NCI-H524 (cell line): Measurements from ENCODE around the gene MED17.
A peak's percentile ranks its signal among the peaks of the same experiment; 100 is the strongest.
"Not testable (repeated sequence)": the region's sequence is repeated elsewhere in the genome, so short reads cannot be mapped to it uniquely, and the experiment has no call there.

Experiments
- DNase-seq, 2 experiments: peaks; one replicate each; lab custom pipeline; 2025; lab: John Stamatoyannopoulos, UW

The MED17 gene

GRCh38 chr11:93757924-93758865 lies 25.9 kb upstream of the MED17 start:
- no peak for DNase-seq

- DNase-seq = not testable (repeated sequence)
These were observed 25.0 kb upstream of the MED17 start for GRCh38 chr11:93759123-93759522.

- DNase-seq = no peak
These were observed 22.2 kb upstream of the MED17 start for GRCh38 chr11:93761910-93762309.

GRCh38 chr11:93765551-93765950 lies 18.5 kb upstream of the MED17 start:
- DNase-seq = no peak

- no peak for DNase-seq
These were observed 17.6 kb upstream of the MED17 start for GRCh38 chr11:93766504-93766903.

GRCh38 chr11:93767018-93767417 lies 17.1 kb upstream of the MED17 start:
- no peak for DNase-seq

GRCh38 chr11:93770160-93770559 lies 13.9 kb upstream of the MED17 start:
- no peak for DNase-seq

GRCh38 chr11:93772123-93772522 lies 12.0 kb upstream of the MED17 start:
- no peak for DNase-seq

GRCh38 chr11:93773045-93773477 lies 11.0 kb upstream of the MED17 start:
- DNase-seq = no peak

- DNase-seq = no peak
These were observed 10.4 kb upstream of the MED17 start for GRCh38 chr11:93773601-93774200.

GRCh38 chr11:93774560-93774959 lies 9.5 kb upstream of the MED17 start:
- not testable (repeated sequence) for DNase-seq

- peak in 1 of 2 experiments; percentile 12 for DNase-seq
These were observed 8.8 kb upstream of the MED17 start for GRCh38 chr11:93775289-93775688.

GRCh38 chr11:93783362-93783761 lies 720 bp upstream of the MED17 start:
- DNase-seq = no peak

- no peak for DNase-seq
These were observed 327 bp upstream of the MED17 start for GRCh38 chr11:93783765-93784144.

GRCh38 chr11:93784935-93785360 lies 866 bp downstream of the MED17 start:
- no peak for DNase-seq

GRCh38 chr11:93791493-93791892 lies 7.4 kb downstream of the MED17 start:
- no peak for DNase-seq

- no peak for DNase-seq
These were observed 12.6 kb downstream of the MED17 start for GRCh38 chr11:93796441-93797231.

GRCh38 chr11:93801366-93801765 lies 17.3 kb downstream of the MED17 start:
- no peak for DNase-seq

- DNase-seq = no peak
These were observed 20.8 kb downstream of the MED17 start for GRCh38 chr11:93804879-93805278.

GRCh38 chr11:93807980-93808379 lies 23.9 kb downstream of the MED17 start:
- DNase-seq = no peak

- no peak for DNase-seq
These were observed 29.9 kb downstream of the MED17 start for GRCh38 chr11:93813974-93814373.

- no peak for DNase-seq
These were observed 31.0 kb downstream of the MED17 start for GRCh38 chr11:93814966-93815633.
